HG03045 (cell line): Measurements from ENCODE around the gene CDKN2AIPNL.
"Not testable (repeated sequence)": the region's sequence is repeated elsewhere in the genome, so short reads cannot be mapped to it uniquely, and the experiment has no call there.

Experiments
- ATAC-seq: cut with Tn5 transposase; IDR thresholded peaks from one replicate; pipeline ENCODE4 v1.9.1; 2021; ENCODE audit warnings: mild to moderate bottlenecking, moderate library complexity; ENCODE audit not compliant: unreplicated experiment

The CDKN2AIPNL gene

GRCh38 chr5:134403951-134404350 is 7.7 kb downstream of the CDKN2AIPNL start:
- ATAC-seq = no peak

- no peak for ATAC-seq
Observed at GRCh38 chr5:134398609-134399155, 13.0 kb downstream of the CDKN2AIPNL start.

GRCh38 chr5:134397196-134397595 is 14.5 kb downstream of the CDKN2AIPNL start:
- ATAC-seq = no peak

- ATAC-seq = no peak
Observed at GRCh38 chr5:134396274-134396673, 15.4 kb downstream of the CDKN2AIPNL start.

GRCh38 chr5:134394932-134395331 is 16.7 kb downstream of the CDKN2AIPNL start:
- ATAC-seq = no peak

- ATAC-seq = no peak
Observed at GRCh38 chr5:134392301-134392700, 19.4 kb downstream of the CDKN2AIPNL start.

GRCh38 chr5:134387443-134387842 is 24.2 kb downstream of the CDKN2AIPNL start:
- ATAC-seq = no peak

GRCh38 chr5:134383980-134384697 is 27.5 kb downstream of the CDKN2AIPNL start:
- no peak for ATAC-seq

GRCh38 chr5:134382204-134382603 is 29.5 kb downstream of the CDKN2AIPNL start:
- ATAC-seq = not testable (repeated sequence)

- no peak for ATAC-seq
Observed at GRCh38 chr5:134380346-134380745, 31.3 kb downstream of the CDKN2AIPNL start.

GRCh38 chr5:134374232-134374631 is 37.4 kb downstream of the CDKN2AIPNL start:
- no peak for ATAC-seq

- ATAC-seq = not testable (repeated sequence)
Observed at GRCh38 chr5:134373633-134374032, 38.0 kb downstream of the CDKN2AIPNL start.

GRCh38 chr5:134371834-134372340 is 39.8 kb downstream of the CDKN2AIPNL start:
- peak; percentile 16 for ATAC-seq

GRCh38 chr5:134370871-134371833 is 40.5 kb downstream of the CDKN2AIPNL start, which contains the start of gene UBE2B:
TSS of gene UBE2B (plus strand) at chr5:134371569. CDS start at chr5:134371596, 27 bp downstream.
- ATAC-seq = peak; percentile 73

- ATAC-seq = peak; percentile 3
Observed at GRCh38 chr5:134370311-134370870, 41.3 kb downstream of the CDKN2AIPNL start.

- no peak for ATAC-seq
Observed at GRCh38 chr5:134365604-134366003, 46.1 kb downstream of the CDKN2AIPNL start.

- ATAC-seq = no peak
Observed at GRCh38 chr5:134355681-134356080, 56.0 kb downstream of the CDKN2AIPNL start.
